GM23248 (cell line): ENCODE results near the gene RNF13. TPM values are rescaled to one million over a fixed set of nuclear protein-coding genes. Genes with fewer than 3 reads are reported as not detected.

ENCODE experiments used
- DNase-seq: peaks from one replicate; pipeline ENCODE4 v3.0.0-alpha.2; 2015
- H2AFZ ChIP-seq: fragments of 200-600 bp; sonication (generic); 2 replicates; pipeline ENCODE4 v1.6.1; 2016; ENCODE audit warnings: antibody characterized with exemption
- H3F3A ChIP-seq: fragments of 200-600 bp; sonication (generic); 2 replicates; pipeline ENCODE4 v1.6.1; 2016; ENCODE audit warnings: mild to moderate bottlenecking, antibody characterized with exemption, mixed run types; ENCODE audit not compliant: insufficient read depth
- H3K27ac ChIP-seq: fragments of 200-600 bp; sonication (generic); 2 replicates; pipeline ENCODE4 v1.5.1; 2016; ENCODE audit warnings: mild to moderate bottlenecking
- H3K27me3 ChIP-seq: fragments of 200-600 bp; sonication (generic); replicated peaks from 2 replicates; pipeline ENCODE4 v1.6.1; 2016; ENCODE audit warnings: mild to moderate bottlenecking; ENCODE audit not compliant: insufficient read depth
- H3K36me3 ChIP-seq: fragments of 200-600 bp; sonication (generic); 2 replicates; pipeline ENCODE4 v1.6.1; 2016; ENCODE audit warnings: low read depth, mild to moderate bottlenecking
- H3K4me1 ChIP-seq: fragments of 200-600 bp; sonication (generic); 2 replicates; pipeline ENCODE4 v1.6.1; 2016; ENCODE audit warnings: mild to moderate bottlenecking; ENCODE audit not compliant: insufficient read depth
- H3K4me2 ChIP-seq: fragments of 200-600 bp; sonication (generic); one replicate; pipeline ENCODE4 v1.6.1; 2016; ENCODE audit warnings: mild to moderate bottlenecking; ENCODE audit not compliant: unreplicated experiment
- H3K4me3 ChIP-seq: fragments of 200-600 bp; sonication (generic); 2 replicates; pipeline ENCODE4 v1.5.1; 2016; ENCODE audit warnings: mild to moderate bottlenecking
- H3K79me2 ChIP-seq: fragments of 200-600 bp; sonication (generic); 2 replicates; pipeline ENCODE4 v1.6.1; 2016; ENCODE audit warnings: mild to moderate bottlenecking; ENCODE audit not compliant: insufficient read depth
- H3K9ac ChIP-seq: fragments of 200-600 bp; sonication (generic); 2 replicates; pipeline ENCODE4 v1.6.1; 2016; ENCODE audit warnings: mild to moderate bottlenecking
- H3K9me2 ChIP-seq: fragments of 200-600 bp; sonication (generic); 2 replicates; pipeline ENCODE4 v1.6.1; 2016; ENCODE audit warnings: mixed run types, mild to moderate bottlenecking, moderate library complexity; ENCODE audit not compliant: insufficient read depth
- H3K9me3 ChIP-seq: fragments of 200-600 bp; sonication (generic); one replicate; pipeline ENCODE4 v1.6.1; 2017; ENCODE audit warnings: low read depth
- H4K20me1 ChIP-seq: fragments of 200-600 bp; sonication (generic); 2 replicates; pipeline ENCODE4 v1.6.0; 2016; ENCODE audit not compliant: insufficient read depth
- EZH2 ChIP-seq: fragments of 200-600 bp; sonication (generic); IDR thresholded peaks from 2 replicates; pipeline ENCODE4 v1.6.1; 2018; ENCODE audit warnings: antibody characterized with exemption, mild to moderate bottlenecking; ENCODE audit not compliant: insufficient read depth, poor library complexity, severe bottlenecking
- EZH2phosphoT487 ChIP-seq: fragments of 200-600 bp; sonication (generic); IDR thresholded peaks from 2 replicates; pipeline ENCODE4 v1.6.1; 2018; ENCODE audit warnings: antibody characterized with exemption, moderate library complexity, mild to moderate bottlenecking, low read depth; ENCODE audit not compliant: insufficient read depth
- WGBS, 2 experiments: methylation state at CpG; one replicate each; pipeline ENCODE4 v1.1.6; 2015 to 2017; ENCODE audit warnings: low lambda C conversion rate in 2 of 2, low coverage in 1 of 2; ENCODE audit errors: missing lambda C conversion rate in 2 of 2; 5-methylcytosine and 5-hydroxymethylcytosine counted together
- in situ Hi-C: fragments of 300-500 bp; cut with MboI; formaldehyde crosslinking; loops from 2 replicates; pipeline ENCODE4 v1.15.0; 2020
- polyA plus RNA-seq: library from polyadenylated mRNA; unstranded; fragments of >200 nt; fragmentation: Nextera tagmentation; extraction: Ambion mirVana; gene quantifications from 2 replicates; pipeline ENCODE4 v1.2.1, GENCODE V29; 2016
- total RNA-seq: library from RNA; depleted of rRNA; stranded (reverse); fragments of >200 nt; shearing (Covaris generic); gene quantifications from 2 replicates; pipeline ENCODE4 v1.2.3, GENCODE V29; 2014

RNF13 gene
- total and polyA plus RNA-seq, 2 experiments from 2014 or later, result 48.7 to 100.0 TPM

DNA sequence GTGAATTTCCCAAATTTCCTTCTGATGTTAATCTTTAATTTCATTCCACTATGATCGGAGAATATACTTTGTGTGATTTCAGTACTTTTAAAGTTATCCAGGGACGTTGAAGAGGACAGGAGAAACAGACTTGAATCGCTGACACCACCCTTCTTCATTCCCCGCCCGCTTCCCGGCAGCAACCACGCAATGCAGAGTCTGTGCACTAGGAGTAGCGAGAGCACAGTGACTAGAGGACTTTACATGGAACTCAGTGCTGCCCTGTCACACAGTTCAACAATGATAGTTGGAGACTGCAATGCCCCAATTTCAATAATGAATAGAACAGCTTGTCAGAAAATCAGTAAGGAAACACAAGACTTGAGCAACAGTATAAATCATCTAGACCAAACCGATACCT is 73.9 kb downstream of the RNF13 start:
- H3K4me1 ChIP-seq, result no peaks in the 10 kb centered on the region
- H2AFZ ChIP-seq, result no peak overlapping the region
- no peaks in the 10 kb centered on the region for H3K9me2 ChIP-seq
- no peaks in the 10 kb centered on the region; the same call in 1 of the 2 replicates for H3K36me3 ChIP-seq
- no peaks in the 10 kb centered on the region for H3K9me3 ChIP-seq
- H4K20me1 ChIP-seq, result no peaks in the 10 kb centered on the region
- H3K9ac ChIP-seq, result no peak overlapping the region
- H3K27me3 ChIP-seq, result no peaks in the 10 kb centered on the region
- H3K27ac ChIP-seq, result no peak overlapping the region
- no peak overlapping the region for H3K4me2 ChIP-seq
- no peak for DNase-seq
- 0 out of 2 replicates have a peak, but pooled peaks cover 8% of the 10 kb centered on the region for H3K79me2 ChIP-seq
- TF ChIP-seq EZH2phosphoT487, result no peak
- no peak for TF ChIP-seq EZH2
- WGBS, 2 experiments, result 80 to 83% methylated on average over 9 of the region's 9 CpGs
- in situ Hi-C loops, result no loop called here
- no peak overlapping the region for H3K4me3 ChIP-seq
- no peaks in the 10 kb centered on the region for H3F3A ChIP-seq

DNA sequence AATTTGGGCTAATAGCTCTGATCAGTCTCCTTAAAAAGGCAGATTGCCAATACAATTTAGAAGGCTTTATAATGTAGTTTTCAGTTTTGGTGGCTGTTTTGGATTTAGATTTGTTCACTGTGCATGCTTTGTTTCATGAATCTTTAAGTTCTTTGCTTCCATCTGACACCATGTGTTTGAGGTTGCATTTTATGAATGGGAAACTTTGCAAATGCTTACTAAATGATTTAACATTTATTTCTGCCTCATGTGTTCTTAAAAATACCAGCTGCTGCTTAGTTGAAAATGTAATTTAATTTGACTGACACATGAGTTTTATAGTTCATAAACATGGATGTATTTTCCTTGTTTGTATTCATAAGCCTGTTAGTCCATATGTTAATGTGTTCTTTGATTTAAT is 78.6 kb downstream of the RNF13 start:
- TF ChIP-seq EZH2 (no peak), EZH2phosphoT487 (no peak)
- Histone ChIP-seq H3F3A (no peaks in the 10 kb centered on the region), H2AFZ (no peak overlapping the region), H3K27me3 (no peaks in the 10 kb centered on the region), H3K36me3 (no peaks in the 10 kb centered on the region; the same call in 1 of the 2 replicates), H3K4me3 (no peak overlapping the region), H3K27ac (no peak overlapping the region), H3K4me2 (no peak overlapping the region), H3K9me2 (no peaks in the 10 kb centered on the region), H3K79me2 (no peaks in the 10 kb centered on the region), H3K4me1 (peaks cover 17% of the 10 kb centered on the region), H3K9ac (no peak overlapping the region), H4K20me1 (no peaks in the 10 kb centered on the region), H3K9me3 (no peaks in the 10 kb centered on the region)
- DNase-seq, result no peak
- in situ Hi-C loops, result no loop called here

DNA sequence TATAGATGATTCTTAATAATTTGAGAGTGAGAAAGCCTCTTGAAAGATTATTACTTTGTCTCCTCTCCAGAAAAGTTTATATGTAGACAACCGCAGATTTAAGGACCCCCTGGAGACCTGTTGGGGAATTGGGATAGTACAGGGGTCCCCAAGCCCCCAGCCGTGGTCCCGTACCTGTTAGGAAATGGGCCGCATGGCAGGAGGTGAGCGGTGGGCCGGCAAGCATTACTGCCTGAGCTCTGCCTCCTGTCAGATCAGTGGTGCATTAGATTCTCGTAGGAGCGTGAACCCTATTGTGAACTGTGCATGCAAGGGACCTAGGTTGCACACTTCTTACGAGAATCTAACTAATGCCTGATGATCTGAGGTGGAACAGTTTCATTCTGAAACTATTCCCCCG is 79.4 kb downstream of the RNF13 start:
- Histone ChIP-seq H3K4me1 (peaks cover 17% of the 10 kb centered on the region), H3K79me2 (no peaks in the 10 kb centered on the region), H3K4me2 (no peak overlapping the region), H3K9me3 (no peaks in the 10 kb centered on the region), H3K4me3 (no peak overlapping the region), H3F3A (no peaks in the 10 kb centered on the region), H3K27me3 (no peaks in the 10 kb centered on the region), H3K27ac (no peak overlapping the region), H3K9ac (no peak overlapping the region), H4K20me1 (no peaks in the 10 kb centered on the region), H2AFZ (no peak overlapping the region), H3K36me3 (no peaks in the 10 kb centered on the region; the same call in 1 of the 2 replicates), H3K9me2 (no peaks in the 10 kb centered on the region)
- 91 to 96% methylated on average over 10 of the region's 10 CpGs for WGBS, 2 experiments
- TF ChIP-seq EZH2 (no peak), EZH2phosphoT487 (no peak)
- DNase-seq, result no peak
- in situ Hi-C loops, result no loop called here

DNA sequence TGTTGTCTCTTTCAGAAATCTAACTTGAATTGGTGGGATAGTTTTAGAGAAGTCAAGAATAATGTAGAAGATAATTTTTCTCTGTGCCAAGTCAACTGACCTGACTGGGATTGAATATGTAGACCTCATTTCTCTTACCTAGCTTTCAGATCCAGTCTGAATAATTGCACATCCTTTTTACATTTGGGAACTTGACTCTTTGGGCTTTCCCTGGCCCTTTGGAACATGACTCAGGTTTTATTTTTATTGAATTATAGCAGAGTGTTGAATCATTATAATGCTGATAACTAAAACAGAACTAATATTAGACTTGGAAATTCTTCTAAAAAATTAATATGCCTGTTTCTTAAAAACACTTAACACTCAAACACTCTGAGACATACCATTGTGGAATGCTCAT is 81.2 kb downstream of the RNF13 start:
- no peaks in the 10 kb centered on the region for H3K9me3 ChIP-seq
- H3K9me2 ChIP-seq, result no peaks in the 10 kb centered on the region
- no peak overlapping the region for H3K9ac ChIP-seq
- no peak overlapping the region for H3K27ac ChIP-seq
- H3K79me2 ChIP-seq, result no peaks in the 10 kb centered on the region
- no peak overlapping the region for H2AFZ ChIP-seq
- peak overlapping the region; percentile 16 for H3K4me2 ChIP-seq
- TF ChIP-seq EZH2phosphoT487 (no peak), EZH2 (no peak)
- H3K4me1 ChIP-seq, result peaks cover 22% of the 10 kb centered on the region
- H3K36me3 ChIP-seq, result peaks cover 5% of the 10 kb centered on the region; the same call in 1 of the 2 replicates
- in situ Hi-C loops, result no loop called here
- no peaks in the 10 kb centered on the region for H3F3A ChIP-seq
- H3K4me3 ChIP-seq, result no peak overlapping the region
- H4K20me1 ChIP-seq, result no peaks in the 10 kb centered on the region
- DNase-seq, result peak; percentile 49
- H3K27me3 ChIP-seq, result no peaks in the 10 kb centered on the region

DNA sequence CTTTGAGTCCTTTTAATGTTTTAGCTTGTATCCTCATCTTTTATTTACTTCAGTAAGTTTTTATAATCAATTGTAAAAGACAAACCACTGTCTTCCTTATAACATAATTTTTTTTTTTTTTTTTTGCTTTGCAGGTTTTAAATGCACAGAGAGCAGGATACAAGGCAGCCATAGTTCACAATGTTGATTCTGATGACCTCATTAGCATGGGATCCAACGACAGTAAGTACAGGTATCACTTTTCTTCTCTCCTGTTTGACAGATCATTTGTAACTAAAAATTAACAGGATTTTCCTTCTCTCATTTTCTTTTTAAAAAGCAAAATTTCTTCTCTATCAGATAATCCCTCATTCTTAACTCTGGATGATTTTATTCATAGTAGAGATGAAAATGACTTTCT is 82.3 kb downstream of the RNF13 start:
- no peak overlapping the region for H3K9ac ChIP-seq
- in situ Hi-C loops, result no loop called here
- TF ChIP-seq EZH2phosphoT487, result no peak
- TF ChIP-seq EZH2, result no peak
- H3K9me2 ChIP-seq, result no peaks in the 10 kb centered on the region
- H3K36me3 ChIP-seq, result peaks cover 5% of the 10 kb centered on the region; the same call in 1 of the 2 replicates
- H4K20me1 ChIP-seq, result no peaks in the 10 kb centered on the region
- H3K79me2 ChIP-seq, result no peaks in the 10 kb centered on the region
- no peak overlapping the region for H3K27ac ChIP-seq
- DNase-seq, result no peak
- H3K27me3 ChIP-seq, result no peaks in the 10 kb centered on the region
- no peak overlapping the region for H3K4me2 ChIP-seq
- no peak overlapping the region for H3K4me3 ChIP-seq
- H3K9me3 ChIP-seq, result no peaks in the 10 kb centered on the region
- no peaks in the 10 kb centered on the region for H3F3A ChIP-seq
- no peak overlapping the region for H2AFZ ChIP-seq
- WGBS, 2 experiments, result 96 to 98% methylated on average over 1 of the region's 1 CpG
- peaks cover 22% of the 10 kb centered on the region for H3K4me1 ChIP-seq
